Subcutaneous adipose tissue (tissue), 4 donors: Measurements from ENCODE around the gene RABL6. TPM values are rescaled to one million over a fixed set of nuclear protein-coding genes. Genes with fewer than 3 reads are reported as not detected.

Experiments used
- total RNA-seq, 4 donors: library from RNA; depleted of rRNA; stranded (reverse); fragments of >200 nt; gene quantifications; one replicate each; pipeline ENCODE4 v1.1.0, GENCODE V29; 2016
- TF ChIP-seq, protein P1 (sequence below): fragments of 450-650 bp; IDR thresholded peaks from one replicate; pipeline ENCODE4 v1.5.1; 2016; ENCODE audit warnings: low read depth, mild to moderate bottlenecking, control low read depth, antibody characterized with exemption, moderate library complexity

The RABL6 gene
- total RNA-seq, 4 donors from 2014 or later: 29.4 to 78.2 (median 33.4) TPM

DNA sequence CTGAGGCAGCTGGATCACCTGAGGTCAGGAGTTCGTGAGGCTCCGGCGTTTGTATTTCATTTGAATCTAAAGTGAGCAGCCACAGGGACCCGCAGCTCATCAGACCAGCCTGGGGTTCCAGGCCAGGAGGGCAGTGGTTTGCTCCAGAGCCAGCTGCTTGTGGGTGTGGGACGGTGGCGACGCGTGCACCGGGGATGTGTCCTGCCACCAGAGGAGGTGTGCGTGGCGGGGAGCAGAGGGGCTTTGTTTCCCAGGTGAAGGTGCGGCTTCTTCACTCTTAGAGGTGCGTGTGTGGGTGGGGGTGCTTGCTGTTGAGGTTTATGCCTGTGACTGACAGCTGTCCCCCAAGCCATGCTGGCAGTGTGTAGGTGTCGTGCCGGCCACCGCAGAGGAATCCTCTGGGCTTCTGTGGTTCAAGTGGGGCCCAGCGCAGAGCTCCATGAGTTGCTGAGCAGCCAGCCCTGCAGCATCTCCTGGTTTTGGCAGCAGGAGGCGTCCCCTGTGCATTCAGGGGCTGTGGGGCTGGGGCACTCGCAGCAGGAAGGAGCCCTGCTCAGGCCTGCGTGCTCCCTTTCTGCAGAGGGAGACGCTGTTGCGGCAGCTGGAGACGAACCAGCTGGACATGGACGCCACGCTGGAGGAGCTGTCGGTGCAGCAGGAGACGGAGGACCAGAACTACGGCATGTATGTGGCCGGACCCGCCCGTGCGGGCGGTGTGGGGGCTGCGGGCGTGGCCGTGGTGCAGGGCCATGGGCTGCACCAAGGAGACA, 27.6 kb downstream of the RABL6 start:
- TF ChIP-seq, protein P1, sequence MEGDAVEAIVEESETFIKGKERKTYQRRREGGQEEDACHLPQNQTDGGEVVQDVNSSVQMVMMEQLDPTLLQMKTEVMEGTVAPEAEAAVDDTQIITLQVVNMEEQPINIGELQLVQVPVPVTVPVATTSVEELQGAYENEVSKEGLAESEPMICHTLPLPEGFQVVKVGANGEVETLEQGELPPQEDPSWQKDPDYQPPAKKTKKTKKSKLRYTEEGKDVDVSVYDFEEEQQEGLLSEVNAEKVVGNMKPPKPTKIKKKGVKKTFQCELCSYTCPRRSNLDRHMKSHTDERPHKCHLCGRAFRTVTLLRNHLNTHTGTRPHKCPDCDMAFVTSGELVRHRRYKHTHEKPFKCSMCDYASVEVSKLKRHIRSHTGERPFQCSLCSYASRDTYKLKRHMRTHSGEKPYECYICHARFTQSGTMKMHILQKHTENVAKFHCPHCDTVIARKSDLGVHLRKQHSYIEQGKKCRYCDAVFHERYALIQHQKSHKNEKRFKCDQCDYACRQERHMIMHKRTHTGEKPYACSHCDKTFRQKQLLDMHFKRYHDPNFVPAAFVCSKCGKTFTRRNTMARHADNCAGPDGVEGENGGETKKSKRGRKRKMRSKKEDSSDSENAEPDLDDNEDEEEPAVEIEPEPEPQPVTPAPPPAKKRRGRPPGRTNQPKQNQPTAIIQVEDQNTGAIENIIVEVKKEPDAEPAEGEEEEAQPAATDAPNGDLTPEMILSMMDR: no peak

DNA sequence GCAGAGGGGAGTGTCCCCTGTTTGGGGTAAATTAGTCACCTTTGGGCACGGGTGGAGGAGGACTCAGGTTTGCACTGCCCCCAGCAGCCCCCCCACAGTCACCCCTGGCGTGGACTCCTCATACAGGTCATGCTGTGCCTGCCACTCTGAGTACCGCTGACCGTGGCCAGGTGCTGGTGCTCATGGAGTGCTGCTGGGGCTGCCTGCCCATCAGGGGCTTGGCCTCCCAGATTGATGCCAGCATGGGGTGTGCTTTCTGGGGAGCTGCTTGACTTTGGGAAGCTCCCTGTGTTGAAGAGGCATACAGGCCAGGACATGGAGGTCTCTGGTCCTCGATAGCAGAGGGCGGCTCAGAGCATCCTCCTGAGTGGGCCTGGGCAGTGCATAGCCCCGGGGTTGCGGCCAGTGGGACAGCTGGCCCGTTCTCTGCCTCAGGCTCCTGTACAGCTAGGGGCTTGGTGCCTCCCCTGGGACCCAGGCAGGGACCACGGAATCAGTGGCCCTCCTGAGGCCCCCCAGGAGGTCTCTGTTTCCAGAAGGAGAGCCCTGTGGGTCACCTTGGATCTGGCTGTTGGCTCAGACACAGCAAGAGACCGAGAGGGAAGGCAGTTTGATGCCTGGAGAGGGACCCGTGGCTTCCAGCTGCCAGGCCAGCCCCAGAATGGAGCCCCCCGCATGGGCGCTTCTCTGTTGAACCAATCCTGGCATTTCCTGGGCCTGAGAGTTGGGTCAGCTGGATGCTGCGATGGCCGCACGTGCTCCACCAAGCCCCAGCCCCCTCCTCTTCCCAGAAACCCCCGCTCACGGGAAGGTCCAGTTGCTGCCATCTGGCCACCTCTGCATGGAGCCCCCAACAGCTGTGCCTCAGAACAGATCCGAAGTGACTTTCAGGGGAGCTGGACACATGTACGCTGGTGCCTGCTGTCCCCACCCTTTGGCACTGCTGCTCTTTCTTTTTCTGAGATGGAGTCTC, 28.5 kb downstream of the RABL6 start:
- TF ChIP-seq, protein P1: no peak

DNA sequence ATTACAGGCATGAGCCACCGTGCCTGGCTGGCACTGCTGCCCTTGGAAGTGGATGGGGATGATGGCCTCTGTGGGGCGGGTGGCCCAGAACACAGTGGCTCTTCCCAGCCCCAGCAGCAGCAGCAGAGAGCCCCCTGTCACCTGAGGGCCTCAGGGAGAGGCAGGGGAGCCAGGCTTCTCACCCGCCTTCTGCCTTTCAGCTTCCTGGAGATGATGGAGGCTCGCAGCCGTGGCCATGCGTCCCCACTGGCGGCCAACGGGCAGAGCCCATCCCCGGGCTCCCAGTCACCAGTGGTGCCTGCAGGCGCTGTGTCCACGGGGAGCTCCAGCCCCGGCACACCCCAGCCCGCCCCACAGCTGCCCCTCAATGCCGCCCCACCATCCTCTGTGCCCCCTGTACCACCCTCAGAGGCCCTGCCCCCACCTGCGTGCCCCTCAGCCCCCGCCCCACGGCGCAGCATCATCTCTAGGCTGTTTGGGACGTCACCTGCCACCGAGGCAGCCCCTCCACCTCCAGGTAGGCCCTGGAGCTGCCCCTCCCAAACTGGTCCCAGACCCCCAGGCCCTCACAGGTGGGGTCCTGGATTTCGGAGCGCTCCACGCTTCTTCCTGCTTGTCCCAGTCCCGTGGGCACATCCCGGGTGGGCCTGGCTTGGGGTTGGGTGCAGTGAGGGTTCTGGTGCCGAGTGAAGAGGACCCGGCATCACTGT, 29.6 kb downstream of the RABL6 start:
- TF ChIP-seq, protein P1: no peak

DNA sequence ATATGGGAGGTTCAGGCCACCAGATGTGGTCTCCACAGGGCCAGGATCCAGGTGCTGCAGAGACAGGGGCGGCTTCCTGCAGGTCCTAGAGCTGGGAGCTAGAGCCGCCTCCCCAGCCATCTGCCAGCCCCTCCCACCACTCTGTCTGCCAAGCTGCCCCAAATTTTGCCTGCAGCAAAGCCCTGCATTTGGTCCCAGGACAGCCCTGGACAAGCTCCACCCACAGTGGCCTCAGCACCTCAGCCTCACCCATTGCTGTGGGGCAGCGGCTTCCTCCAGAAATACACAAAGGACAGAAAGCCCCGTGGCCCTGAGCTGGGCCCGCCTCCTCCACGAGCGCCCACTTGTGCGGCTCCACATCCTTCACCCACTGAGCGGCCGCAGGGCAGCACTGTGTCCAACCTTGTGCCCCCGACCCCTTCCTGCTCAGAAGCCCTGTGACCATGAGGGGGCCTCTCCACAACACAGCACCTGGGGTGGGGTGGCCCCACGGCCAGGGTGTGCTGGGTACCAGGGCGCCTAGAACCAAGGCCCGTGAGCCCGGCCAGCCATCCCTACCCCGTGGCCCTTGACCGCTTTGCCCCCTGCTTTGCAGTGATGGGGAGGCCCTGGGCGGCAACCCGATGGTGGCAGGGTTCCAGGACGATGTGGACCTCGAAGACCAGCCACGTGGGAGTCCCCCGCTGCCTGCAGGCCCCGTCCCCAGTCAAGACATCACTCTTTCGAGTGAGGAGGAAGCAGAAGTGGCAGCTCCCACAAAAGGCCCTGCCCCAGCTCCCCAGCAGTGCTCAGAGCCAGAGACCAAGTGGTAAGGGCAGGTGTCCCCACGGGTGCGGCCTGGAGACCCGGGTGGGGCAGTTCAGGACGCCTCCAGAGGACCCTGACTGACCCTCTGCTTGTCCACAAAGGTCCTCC, 30.8 kb downstream of the RABL6 start:
- TF ChIP-seq, protein P1: no peak

DNA sequence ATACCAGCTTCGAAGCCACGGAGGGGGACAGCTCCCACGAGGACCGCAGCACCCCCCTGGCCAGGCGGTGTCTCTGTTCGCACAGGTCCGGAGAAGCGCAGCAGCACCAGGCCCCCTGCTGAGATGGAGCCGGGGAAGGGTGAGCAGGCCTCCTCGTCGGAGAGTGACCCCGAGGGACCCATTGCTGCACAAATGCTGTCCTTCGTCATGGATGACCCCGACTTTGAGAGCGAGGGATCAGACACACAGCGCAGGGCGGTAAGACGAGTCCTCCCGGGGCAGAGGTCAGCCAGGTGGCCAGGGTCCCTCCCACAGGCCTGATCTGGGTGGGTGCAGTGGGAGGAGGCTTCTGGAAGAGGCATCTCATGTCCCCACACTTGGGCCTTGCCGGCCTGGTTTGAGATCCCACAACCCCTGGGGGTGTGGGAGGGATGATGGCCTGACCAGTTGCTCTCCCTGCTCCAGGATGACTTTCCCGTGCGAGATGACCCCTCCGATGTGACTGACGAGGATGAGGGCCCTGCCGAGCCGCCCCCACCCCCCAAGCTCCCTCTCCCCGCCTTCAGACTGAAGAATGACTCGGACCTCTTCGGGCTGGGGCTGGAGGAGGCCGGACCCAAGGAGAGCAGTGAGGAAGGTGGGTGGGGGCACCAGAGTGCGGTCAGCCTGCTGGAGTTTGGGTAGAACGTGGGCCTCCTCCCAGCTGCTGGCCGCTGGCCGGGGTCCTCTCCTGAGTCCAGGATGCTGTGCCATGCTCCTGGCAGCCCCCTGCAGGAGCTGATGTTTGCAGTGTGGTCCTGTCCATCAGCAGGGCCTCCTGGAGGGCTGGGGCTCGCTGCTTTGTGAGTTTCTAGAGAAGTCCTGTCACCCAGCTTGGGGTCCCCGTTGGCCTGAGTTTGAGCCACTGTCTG, 31.7 kb downstream of the RABL6 start:
- TF ChIP-seq, protein P1: no peak
